A549 (cell line): ENCODE data around the gene PNLDC1. TPM values are rescaled to one million over a fixed set of nuclear protein-coding genes. Genes with fewer than 3 reads are reported as not detected.

Source experiments
- ATAC-seq, 2 experiments: fragments of 200-7000 bp in 1 of 2; fragments of >200 bp in 1 of 2; cut with Nextera tagmentation in 1 of 2; cut with Tn5 transposase in 1 of 2; 3 replicates each; pipeline versions ENCODE4 v1.8.0 to v1.9.1; 2018 to 2020; ENCODE audit warnings: mild to moderate bottlenecking in 1 of 2, moderate library complexity in 1 of 2
- CTCF ChIA-PET: fragments of 300-600 bp; sonication (Branson Sonifier 250); formaldehyde crosslinking; extraction: SDS; loops from one replicate; lab custom pipeline; 2021; ENCODE audit warnings: antibody characterized with exemption, inconsistent platforms; lab: Yijun Ruan, JAX
- POLR2A ChIA-PET: fragments of 350-600 bp; formaldehyde crosslinking; extraction: SDS; loops from one replicate; lab custom pipeline; 2021; ENCODE audit warnings: antibody characterized with exemption, inconsistent platforms; lab: Yijun Ruan, JAX
- DNase-seq, 2 experiments: peaks; one replicate each; pipeline versions ENCODE4 v3.0.0 to v3.0.0-alpha.2; 2011 to 2016; ENCODE audit warnings: low read depth in 1 of 2, low spot score in 1 of 2
- FAIRE-seq: peaks from 2 replicates; lab custom pipeline; 2011; peaks lifted over from hg19 to GRCh38; lab: Jason Lieb, UNC
- H3K27ac ChIP-seq, 2 experiments: fragments of >200 bp; sonication (Bioruptor Twin); formaldehyde crosslinking; 3 replicates each; pipeline ENCODE4 v1.5.1; 2016 to 2017
- H3K4me1 ChIP-seq: fragments of >200 bp; sonication (Bioruptor Twin); formaldehyde crosslinking; 3 replicates; pipeline ENCODE4 v1.6.1; 2016
- H3K4me2 ChIP-seq: fragments of >200 bp; sonication (Bioruptor Twin); formaldehyde crosslinking; 3 replicates; pipeline ENCODE4 v1.6.1; 2016
- H3K4me3 ChIP-seq: fragments of >200 bp; sonication (Bioruptor Twin); formaldehyde crosslinking; 3 replicates; pipeline ENCODE4 v1.5.1; 2016
- H3K9me3 ChIP-seq: fragments of >200 bp; sonication (Bioruptor Twin); formaldehyde crosslinking; 3 replicates; pipeline ENCODE4 v1.6.1; 2016
- CBX8 ChIP-seq: fragments of 200-600 bp; sonication (generic); IDR thresholded peaks from 2 replicates; pipeline ENCODE4 v1.6.1; 2016
- CEBPB ChIP-seq, 2 experiments: fragments of >200 bp in 1 of 2; sonication (Bioruptor Twin) in 1 of 2; formaldehyde crosslinking in 1 of 2; IDR thresholded peaks; 2 replicates each; pipeline ENCODE4 v1.6.1; 2012 to 2016
- CHD2 ChIP-seq: fragments of 150-350 bp; IDR thresholded peaks from 2 replicates; pipeline ENCODE4 v1.6.1; 2014; ENCODE audit warnings: low read length; ENCODE audit not compliant: partially characterized antibody
- CHD4 ChIP-seq: fragments of 200-600 bp; sonication (generic); IDR thresholded peaks from 2 replicates; pipeline ENCODE4 v1.6.1; 2016; ENCODE audit warnings: antibody characterized with exemption, mild to moderate bottlenecking, borderline replicate concordance
- ESRRA ChIP-seq: fragments of 150-350 bp; IDR thresholded peaks from 2 replicates; pipeline ENCODE4 v1.6.1; 2014; ENCODE audit warnings: mild to moderate bottlenecking, low read length, borderline replicate concordance
- FOSB ChIP-seq: fragments of 250-450 bp; sonication (Bioruptor Pico); IDR thresholded peaks from 2 replicates; pipeline ENCODE4 v1.5.0; 2020; ENCODE audit warnings: mild to moderate bottlenecking, moderate library complexity
- FOSL2 ChIP-seq, 2 experiments: fragments of 450-650 bp in 1 of 2; fragments of >200 bp in 1 of 2; sonication (Bioruptor Twin) in 1 of 2; formaldehyde crosslinking; IDR thresholded peaks; 2 replicates each; pipeline versions ENCODE4 v1.5.0 to v1.6.1; 2016 to 2020; ENCODE audit warnings: mild to moderate bottlenecking in 1 of 2, moderate library complexity in 1 of 2
- GATA3 ChIP-seq: IDR thresholded peaks from 2 replicates; pipeline ENCODE4 v1.6.1; 2012; ENCODE audit warnings: borderline replicate concordance
- HEYL ChIP-seq: fragments of 250-450 bp; sonication (Bioruptor Pico); IDR thresholded peaks from 2 replicates; pipeline ENCODE4 v1.8.0; 2021; ENCODE audit warnings: mild to moderate bottlenecking, moderate library complexity
- HOXA7 ChIP-seq: fragments of 250-450 bp; sonication (Bioruptor Pico); IDR thresholded peaks from 2 replicates; pipeline ENCODE4 v1.5.0; 2020; ENCODE audit warnings: mild to moderate bottlenecking, moderate library complexity
- HOXB5 ChIP-seq: fragments of 250-450 bp; sonication (Bioruptor Pico); IDR thresholded peaks from 2 replicates; pipeline ENCODE4 v1.5.0; 2020; ENCODE audit warnings: mild to moderate bottlenecking, moderate library complexity
- JUN ChIP-seq, 2 experiments: fragments of >200 bp; sonication (Bioruptor Twin); formaldehyde crosslinking; IDR thresholded peaks; 2 replicates in 1 of 2; 3 replicates in 1 of 2; pipeline ENCODE4 v1.6.1; 2016 to 2017
- JUNB ChIP-seq: fragments of >200 bp; sonication (Bioruptor Twin); formaldehyde crosslinking; IDR thresholded peaks from 2 replicates; pipeline ENCODE4 v1.6.1; 2016
- KDM1A ChIP-seq: fragments of 200-600 bp; sonication (generic); IDR thresholded peaks from 2 replicates; pipeline ENCODE4 v1.6.1; 2016; ENCODE audit warnings: low read depth, mild to moderate bottlenecking
- MYC ChIP-seq: IDR thresholded peaks from 2 replicates; pipeline ENCODE4 v1.6.1; 2012; ENCODE audit warnings: mild to moderate bottlenecking, inconsistent platforms, low read length, improper control_type of control experiment, borderline replicate concordance
- NR3C1 ChIP-seq: fragments of >200 bp; sonication (Bioruptor Twin); formaldehyde crosslinking; IDR thresholded peaks from 3 replicates; pipeline ENCODE4 v1.6.1; 2017
- PHF8 ChIP-seq: fragments of 200-600 bp; sonication (generic); IDR thresholded peaks from 2 replicates; pipeline ENCODE4 v1.6.1; 2016; ENCODE audit warnings: low read depth, mild to moderate bottlenecking, antibody characterized with exemption, moderate library complexity, borderline replicate concordance
- POLR2A ChIP-seq: IDR thresholded peaks from 2 replicates; pipeline ENCODE4 v1.6.1; 2012; ENCODE audit warnings: mild to moderate bottlenecking, low read length
- RARB ChIP-seq: fragments of 250-450 bp; sonication (Bioruptor Pico); IDR thresholded peaks from 2 replicates; pipeline ENCODE4 v1.8.0; 2021; ENCODE audit warnings: mild to moderate bottlenecking, moderate library complexity
- RFX5 ChIP-seq: fragments of 450-650 bp; IDR thresholded peaks from 2 replicates; pipeline ENCODE4 v1.7.1; 2014; ENCODE audit warnings: antibody characterized with exemption, mild to moderate bottlenecking, moderate library complexity
- SREBF2 ChIP-seq: fragments of 450-650 bp; IDR thresholded peaks from 2 replicates; pipeline ENCODE4 v1.6.1; 2014; ENCODE audit warnings: mild to moderate bottlenecking, moderate library complexity
- WGBS: methylation state at CpG from one replicate; pipeline ENCODE4 v1.1.6; 2017; ENCODE audit errors: missing lambda C conversion rate; 5-methylcytosine and 5-hydroxymethylcytosine counted together
- polyA plus RNA-seq, 4 experiments: library from polyadenylated mRNA; depleted of rRNA in 3 of 4; stranded (reverse); fragments of >200 nt; fragmentation: RNase III in 1 of 4; extraction: RNeasy Plus Mini Kit Qiagen cat#74134 plus additional on column Dnase treatment in 1 of 4; gene quantifications; 2 replicates in 3 of 4; 3 replicates in 1 of 4; pipeline ENCODE4 v1.2.3, GENCODE V29; 2011 to 2017
- TF ChIP-seq, protein P1 (sequence below): fragments of >200 bp; sonication (Bioruptor Twin); formaldehyde crosslinking; IDR thresholded peaks from 3 replicates; pipeline ENCODE4 v1.5.1; 2016
- TF ChIP-seq, protein P2 (sequence below): fragments of 250-450 bp; sonication (Bioruptor Pico); IDR thresholded peaks from 2 replicates; pipeline ENCODE4 v1.5.0; 2021; ENCODE audit warnings: mild to moderate bottlenecking, moderate library complexity, borderline replicate concordance

Gene PNLDC1
- polyA plus RNA-seq, 2 of the 4 experiments (the other 2 are of a cell fraction): 0.09 to 0.13 TPM

DNA sequence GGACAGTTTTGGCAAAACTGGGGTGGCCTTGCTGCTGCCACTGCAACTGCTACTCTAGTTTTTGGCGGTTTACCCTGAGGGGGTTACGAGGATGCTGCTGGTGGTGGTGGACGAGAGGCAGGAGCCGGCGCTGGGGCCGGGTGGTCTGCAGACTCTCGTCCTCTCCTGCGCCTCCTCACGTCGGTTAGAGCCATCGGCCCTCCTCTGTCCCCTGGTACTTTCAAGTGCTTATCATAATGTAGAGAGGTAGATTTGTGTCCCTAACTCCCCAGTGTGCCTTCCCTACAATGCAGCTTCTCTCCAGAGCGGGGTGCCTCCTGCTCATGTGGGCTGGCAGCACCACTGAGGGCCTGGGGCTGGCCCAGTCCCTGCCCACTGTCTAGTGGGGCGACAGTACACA, 25.9 kb downstream of the PNLDC1 start:
- DNase-seq: no peak
- no peak overlapping the region for H3K27ac ChIP-seq
- TF ChIP-seq POLR2A (no peak), PHF8 (no peak), ESRRA (no peak), SREBF2 (no peak), CHD4 (no peak), CHD2 (no peak), KDM1A (no peak), CBX8 (no peak)
- FAIRE-seq: no peak
- no peak for ATAC-seq
- ChIA-PET CTCF (no interaction called here), POLR2A (no interaction called here)
- no peaks in the 10 kb centered on the region for H3K9me3 ChIP-seq
- no peak overlapping the region for H3K4me2 ChIP-seq
- WGBS: 94% methylated on average over 12 of the region's 13 CpGs
- H3K4me1 ChIP-seq: no peaks in the 10 kb centered on the region
- H3K4me3 ChIP-seq: no peak overlapping the region

DNA sequence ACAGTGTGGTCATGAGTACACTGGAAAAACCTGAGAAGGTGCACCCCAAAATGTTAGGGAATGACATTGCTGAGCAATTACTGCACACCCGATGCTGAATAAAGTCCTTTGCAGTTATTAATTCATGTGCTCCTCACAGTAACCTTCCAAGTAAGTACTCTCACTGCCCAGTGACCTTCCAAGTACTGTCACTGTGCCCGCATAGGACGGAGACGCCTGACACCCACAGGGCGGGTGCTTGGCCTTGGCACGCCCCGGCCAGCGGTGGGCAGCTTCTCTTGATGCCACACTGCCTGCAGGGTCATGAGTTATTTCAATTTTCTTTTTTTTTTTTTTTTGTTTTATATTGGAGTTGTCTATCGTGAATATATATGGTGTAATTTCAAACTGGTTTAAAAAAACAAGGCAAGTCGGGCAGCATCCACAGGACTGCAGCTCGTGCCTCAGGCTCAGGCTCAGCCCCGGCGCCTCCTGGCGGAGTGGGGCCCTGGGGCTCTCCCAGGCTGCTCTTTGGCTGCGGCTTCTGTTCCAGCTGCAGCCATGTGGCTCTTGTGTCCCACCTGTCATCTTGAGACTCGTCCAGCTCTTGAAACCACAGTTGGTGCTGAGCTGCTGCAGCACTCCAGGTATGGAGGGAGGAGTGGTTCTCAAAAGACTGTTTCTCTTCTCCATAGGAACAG, 27.0 kb downstream of the PNLDC1 start:
- Histone ChIP-seq H3K9me3 (no peaks in the 10 kb centered on the region), H3K4me2 (no peak overlapping the region), H3K27ac (no peak overlapping the region), H3K4me3 (no peak overlapping the region), H3K4me1 (no peaks in the 10 kb centered on the region)
- TF ChIP-seq, protein P1, sequence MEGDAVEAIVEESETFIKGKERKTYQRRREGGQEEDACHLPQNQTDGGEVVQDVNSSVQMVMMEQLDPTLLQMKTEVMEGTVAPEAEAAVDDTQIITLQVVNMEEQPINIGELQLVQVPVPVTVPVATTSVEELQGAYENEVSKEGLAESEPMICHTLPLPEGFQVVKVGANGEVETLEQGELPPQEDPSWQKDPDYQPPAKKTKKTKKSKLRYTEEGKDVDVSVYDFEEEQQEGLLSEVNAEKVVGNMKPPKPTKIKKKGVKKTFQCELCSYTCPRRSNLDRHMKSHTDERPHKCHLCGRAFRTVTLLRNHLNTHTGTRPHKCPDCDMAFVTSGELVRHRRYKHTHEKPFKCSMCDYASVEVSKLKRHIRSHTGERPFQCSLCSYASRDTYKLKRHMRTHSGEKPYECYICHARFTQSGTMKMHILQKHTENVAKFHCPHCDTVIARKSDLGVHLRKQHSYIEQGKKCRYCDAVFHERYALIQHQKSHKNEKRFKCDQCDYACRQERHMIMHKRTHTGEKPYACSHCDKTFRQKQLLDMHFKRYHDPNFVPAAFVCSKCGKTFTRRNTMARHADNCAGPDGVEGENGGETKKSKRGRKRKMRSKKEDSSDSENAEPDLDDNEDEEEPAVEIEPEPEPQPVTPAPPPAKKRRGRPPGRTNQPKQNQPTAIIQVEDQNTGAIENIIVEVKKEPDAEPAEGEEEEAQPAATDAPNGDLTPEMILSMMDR: no peak
- TF ChIP-seq NR3C1 (no peak), ESRRA (no peak), HOXA7 (CRISPR knock-in tag) (no peak), JUNB (no peak), HOXB5 (CRISPR knock-in tag) (no peak), FOSB (no peak), MYC (no peak), CEBPB (IDR thresholded peaks at IDR 0.05) (no peak), JUN (IDR thresholded peaks at IDR 0.05) (no peak), HEYL (CRISPR knock-in tag) (no peak), RARB (CRISPR knock-in tag) (no peak), GATA3 (no peak), FOSL2 (IDR thresholded peaks at IDR 0.05) (no peak), FOSL2 (CRISPR knock-in tag; IDR thresholded peaks at IDR 0.05) (no peak), PHF8 (no peak), RFX5 (no peak)
- TF ChIP-seq, protein P2, sequence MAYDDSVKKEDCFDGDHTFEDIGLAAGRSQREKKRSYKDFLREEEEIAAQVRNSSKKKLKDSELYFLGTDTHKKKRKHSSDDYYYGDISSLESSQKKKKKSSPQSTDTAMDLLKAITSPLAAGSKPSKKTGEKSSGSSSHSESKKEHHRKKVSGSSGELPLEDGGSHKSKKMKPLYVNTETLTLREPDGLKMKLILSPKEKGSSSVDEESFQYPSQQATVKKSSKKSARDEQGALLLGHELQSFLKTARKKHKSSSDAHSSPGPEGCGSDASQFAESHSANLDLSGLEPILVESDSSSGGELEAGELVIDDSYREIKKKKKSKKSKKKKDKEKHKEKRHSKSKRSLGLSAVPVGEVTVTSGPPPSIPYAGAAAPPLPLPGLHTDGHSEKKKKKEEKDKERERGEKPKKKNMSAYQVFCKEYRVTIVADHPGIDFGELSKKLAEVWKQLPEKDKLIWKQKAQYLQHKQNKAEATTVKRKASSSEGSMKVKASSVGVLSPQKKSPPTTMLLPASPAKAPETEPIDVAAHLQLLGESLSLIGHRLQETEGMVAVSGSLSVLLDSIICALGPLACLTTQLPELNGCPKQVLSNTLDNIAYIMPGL: no peak
- no peak for DNase-seq
- CTCF ChIA-PET: interaction anchor here (0.6 kb wide), 1 partner anchor 18 kb away, joined by 3 read pairs; no protein-coding TSS in a partner anchor
- WGBS: 80% methylated on average over 14 of the region's 16 CpGs
- POLR2A ChIA-PET: no interaction called here
- FAIRE-seq: no peak
- ATAC-seq: no peak
